HepG2 (cell line): ENCODE data around the gene SIK3. TPM values are rescaled to one million over a fixed set of nuclear protein-coding genes. Genes with fewer than 3 reads are reported as not detected.

ENCODE experiments used
- CCDC6 ChIP-seq: sonication (generic); formaldehyde crosslinking; IDR thresholded peaks from 2 replicates; pipeline ENCODE4 v1.8.1; 2022; ENCODE audit warnings: mild to moderate bottlenecking, missing genetic modification reagents, moderate library complexity
- DNMT1 ChIP-seq: sonication (generic); formaldehyde crosslinking; IDR thresholded peaks from 2 replicates; pipeline ENCODE4 v1.5.1; 2020; ENCODE audit warnings: mild to moderate bottlenecking, missing genetic modification reagents
- ISL2 ChIP-seq: sonication (generic); formaldehyde crosslinking; IDR thresholded peaks from 2 replicates; pipeline ENCODE4 v1.5.0; 2020; ENCODE audit warnings: missing genetic modification reagents
- KMT2A ChIP-seq: sonication (generic); formaldehyde crosslinking; IDR thresholded peaks from 2 replicates; pipeline ENCODE4 v1.4.0; 2020; ENCODE audit warnings: missing genetic modification reagents
- MEIS2 ChIP-seq: sonication (generic); formaldehyde crosslinking; IDR thresholded peaks from 2 replicates; pipeline ENCODE4 v1.9.0; 2021; ENCODE audit warnings: mild to moderate bottlenecking, missing genetic modification reagents
- MIXL1 ChIP-seq: IDR thresholded peaks from 2 replicates; pipeline ENCODE4 v1.6.1; 2016
- NCOR1 ChIP-seq: fragments of 200-600 bp; sonication (generic); IDR thresholded peaks from 2 replicates; pipeline ENCODE4 v1.7.0; 2017; ENCODE audit warnings: antibody characterized with exemption, low read length, borderline replicate concordance
- PAWR ChIP-seq: sonication (generic); formaldehyde crosslinking; IDR thresholded peaks from 2 replicates; pipeline ENCODE4 v1.4.0; 2020; ENCODE audit warnings: missing genetic modification reagents, mild to moderate bottlenecking, borderline replicate concordance
- RELA ChIP-seq: sonication (generic); formaldehyde crosslinking; IDR thresholded peaks from 2 replicates; pipeline ENCODE4 v1.4.0; 2020; ENCODE audit warnings: missing genetic modification reagents
- SNAPC2 ChIP-seq: sonication (generic); formaldehyde crosslinking; IDR thresholded peaks from 2 replicates; pipeline ENCODE4 v1.8.1; 2022; ENCODE audit warnings: mild to moderate bottlenecking, missing genetic modification reagents
- SP4 ChIP-seq: sonication (generic); formaldehyde crosslinking; IDR thresholded peaks from 2 replicates; pipeline ENCODE4 v1.8.1; 2023; ENCODE audit warnings: mild to moderate bottlenecking, missing genetic modification reagents
- SUZ12 ChIP-seq: fragments of 150-350 bp; IDR thresholded peaks from 2 replicates; pipeline ENCODE4 v1.6.1; 2014; ENCODE audit warnings: low read depth, low read length
- TBP ChIP-seq: sonication (generic); formaldehyde crosslinking; IDR thresholded peaks from 2 replicates; pipeline ENCODE4 v1.5.0; 2020; ENCODE audit warnings: missing genetic modification reagents
- ZFP36 ChIP-seq: fragments of 150-350 bp; IDR thresholded peaks from 2 replicates; pipeline ENCODE4 v1.6.1; 2018; ENCODE audit warnings: borderline replicate concordance, low read length, low read depth; ENCODE audit not compliant: partially characterized antibody
- ZNF256 ChIP-seq: sonication (generic); formaldehyde crosslinking; conservative IDR thresholded peaks from 2 replicates; pipeline ENCODE4 v1.4.0; 2020; ENCODE audit warnings: missing genetic modification reagents
- ZNF30 ChIP-seq: sonication (generic); formaldehyde crosslinking; IDR thresholded peaks from 2 replicates; pipeline ENCODE4 v1.5.0; 2020; ENCODE audit warnings: mild to moderate bottlenecking, missing genetic modification reagents
- ZNF44 ChIP-seq: sonication (generic); formaldehyde crosslinking; IDR thresholded peaks from 2 replicates; pipeline ENCODE4 v1.5.1; 2020; ENCODE audit warnings: mild to moderate bottlenecking, missing genetic modification reagents
- ZNF614 ChIP-seq: IDR thresholded peaks from 2 replicates; pipeline ENCODE4 v1.6.1; 2018; ENCODE audit warnings: missing biosample characterization, missing genetic modification reagents, inconsistent platforms, borderline replicate concordance
- ZNF644 ChIP-seq: IDR thresholded peaks from 2 replicates; pipeline ENCODE4 v1.6.1; 2016; ENCODE audit warnings: low read depth
- ZNF674 ChIP-seq: sonication (generic); formaldehyde crosslinking; IDR thresholded peaks from 2 replicates; pipeline ENCODE4 v1.5.0; 2020; ENCODE audit warnings: low read depth, mild to moderate bottlenecking, missing genetic modification reagents
- ZNF761 ChIP-seq: sonication (generic); formaldehyde crosslinking; conservative IDR thresholded peaks from 2 replicates; pipeline ENCODE4 v1.4.0; 2020; ENCODE audit warnings: mild to moderate bottlenecking, missing genetic modification reagents
- ZNF773 ChIP-seq: sonication (generic); formaldehyde crosslinking; IDR thresholded peaks from 2 replicates; pipeline ENCODE4 v1.4.0; 2020; ENCODE audit warnings: missing genetic modification reagents, borderline replicate concordance
- polyA plus RNA-seq, 8 experiments: library from polyadenylated mRNA; depleted of rRNA in 3 of 8; stranded (reverse) in 7 of 8; unstranded in 1 of 8; fragments of >200 nt; fragmentation: Illumina TruSeq in 4 of 8; extraction: Trizol in 4 of 8; gene quantifications; 2 replicates each; pipeline versions ENCODE4 v1.2.1 to v1.2.3, GENCODE V29; 2011 to 2016; ENCODE audit warnings: low read depth in 4 of 8, missing spikeins in 1 of 8, mixed read lengths in 1 of 8; ENCODE audit not compliant: insufficient read depth in 1 of 8
- total RNA-seq, 5 experiments: library from RNA; depleted of rRNA; stranded (reverse); fragments of >200 nt; fragmentation: Illumina TruSeq; extraction: Trizol; gene quantifications; 2 replicates each; pipeline ENCODE4 v1.2.3, GENCODE V29; 2016; ENCODE audit warnings: low read depth in 1 of 5
- TF ChIP-seq, protein P1 (sequence below): sonication (generic); formaldehyde crosslinking; IDR thresholded peaks from 2 replicates; pipeline ENCODE4 v1.8.0; 2022; ENCODE audit warnings: missing genetic modification reagents, mild to moderate bottlenecking, borderline replicate concordance
- TF ChIP-seq, protein P2 (sequence below): IDR thresholded peaks from 2 replicates; pipeline ENCODE4 v1.6.1; 2016
- TF ChIP-seq, protein P3 (sequence below): sonication (generic); formaldehyde crosslinking; IDR thresholded peaks from 2 replicates; pipeline ENCODE4 v1.8.1; 2023; ENCODE audit warnings: mild to moderate bottlenecking, inconsistent platforms, moderate library complexity, missing genetic modification reagents, borderline replicate concordance
- TF ChIP-seq, protein P4 (sequence below): sonication (generic); formaldehyde crosslinking; IDR thresholded peaks from 2 replicates; pipeline ENCODE4 v1.5.0; 2020; ENCODE audit warnings: missing genetic modification reagents

SIK3 gene
- total and polyA plus RNA-seq, 2 of the 13 experiments (the other 11 are each of a cell fraction or from before 2014, with no cell fraction given): 5.7 to 9.8 TPM

DNA sequence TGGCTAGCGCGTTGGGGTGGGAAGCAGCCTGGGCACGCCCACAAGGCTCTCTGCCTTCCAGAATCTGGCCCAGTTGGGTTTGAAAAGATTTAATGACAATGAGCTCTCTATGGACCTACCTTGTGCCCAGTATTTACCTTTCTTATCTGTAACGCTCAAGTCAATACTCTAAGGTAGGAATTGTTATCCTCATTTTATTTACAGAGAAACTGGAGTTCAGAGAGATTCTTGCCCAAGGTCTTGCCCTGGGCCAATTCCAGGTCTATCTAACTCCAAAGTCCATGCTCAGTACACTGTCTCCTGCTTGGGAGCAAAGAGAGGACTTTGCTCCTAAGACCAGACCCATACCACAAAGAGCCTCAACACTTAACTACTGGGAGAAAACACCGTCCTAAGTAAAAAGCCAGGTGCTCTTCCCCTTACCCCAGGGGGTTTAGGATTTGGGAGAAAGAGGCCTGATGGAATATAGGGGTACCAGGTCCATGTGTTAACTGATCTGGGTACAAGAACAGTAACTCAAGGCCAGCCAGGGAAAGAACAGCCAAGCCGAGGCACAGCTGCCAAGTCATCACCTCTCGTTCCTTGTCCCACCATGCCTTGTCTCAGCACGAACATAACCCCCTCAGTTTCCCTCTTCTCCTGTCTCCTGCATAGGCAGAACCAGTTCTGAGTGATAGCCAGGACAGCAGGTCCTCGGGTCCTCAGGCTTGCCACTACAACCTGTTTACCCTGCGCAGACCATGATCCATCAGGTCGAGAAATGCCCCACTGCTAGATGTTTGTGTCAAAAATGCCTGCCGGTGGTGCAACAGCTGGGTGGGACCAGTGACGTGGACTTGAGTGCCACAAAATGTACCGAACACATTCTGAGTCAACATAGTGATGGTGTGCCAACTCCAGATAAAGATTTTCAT is 289.7 kb downstream of the SIK3 start (continued):
- no peak for TF ChIP-seq TBP
- TF ChIP-seq ZFP36: no peak
- TF ChIP-seq ZNF44 (CRISPR knock-in tag): no peak
- TF ChIP-seq, protein P1, sequence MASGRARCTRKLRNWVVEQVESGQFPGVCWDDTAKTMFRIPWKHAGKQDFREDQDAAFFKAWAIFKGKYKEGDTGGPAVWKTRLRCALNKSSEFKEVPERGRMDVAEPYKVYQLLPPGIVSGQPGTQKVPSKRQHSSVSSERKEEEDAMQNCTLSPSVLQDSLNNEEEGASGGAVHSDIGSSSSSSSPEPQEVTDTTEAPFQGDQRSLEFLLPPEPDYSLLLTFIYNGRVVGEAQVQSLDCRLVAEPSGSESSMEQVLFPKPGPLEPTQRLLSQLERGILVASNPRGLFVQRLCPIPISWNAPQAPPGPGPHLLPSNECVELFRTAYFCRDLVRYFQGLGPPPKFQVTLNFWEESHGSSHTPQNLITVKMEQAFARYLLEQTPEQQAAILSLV: no peak
- TF ChIP-seq MIXL1 (CRISPR knock-in tag): peak; percentile 94
- TF ChIP-seq, protein P2, sequence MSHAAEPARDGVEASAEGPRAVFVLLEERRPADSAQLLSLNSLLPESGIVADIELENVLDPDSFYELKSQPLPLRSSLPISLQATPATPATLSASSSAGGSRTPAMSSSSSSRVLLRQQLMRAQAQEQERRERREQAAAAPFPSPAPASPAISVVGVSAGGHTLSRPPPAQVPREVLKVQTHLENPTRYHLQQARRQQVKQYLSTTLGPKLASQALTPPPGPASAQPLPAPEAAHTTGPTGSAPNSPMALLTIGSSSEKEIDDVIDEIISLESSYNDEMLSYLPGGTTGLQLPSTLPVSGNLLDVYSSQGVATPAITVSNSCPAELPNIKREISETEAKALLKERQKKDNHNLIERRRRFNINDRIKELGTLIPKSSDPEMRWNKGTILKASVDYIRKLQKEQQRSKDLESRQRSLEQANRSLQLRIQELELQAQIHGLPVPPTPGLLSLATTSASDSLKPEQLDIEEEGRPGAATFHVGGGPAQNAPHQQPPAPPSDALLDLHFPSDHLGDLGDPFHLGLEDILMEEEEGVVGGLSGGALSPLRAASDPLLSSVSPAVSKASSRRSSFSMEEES (CRISPR knock-in tag): peak; percentile 80
- 0 out of 2 replicates have a peak, but pooled peaks have one; percentile 39 for TF ChIP-seq ZNF644 (CRISPR knock-in tag)
- TF ChIP-seq, protein P3, sequence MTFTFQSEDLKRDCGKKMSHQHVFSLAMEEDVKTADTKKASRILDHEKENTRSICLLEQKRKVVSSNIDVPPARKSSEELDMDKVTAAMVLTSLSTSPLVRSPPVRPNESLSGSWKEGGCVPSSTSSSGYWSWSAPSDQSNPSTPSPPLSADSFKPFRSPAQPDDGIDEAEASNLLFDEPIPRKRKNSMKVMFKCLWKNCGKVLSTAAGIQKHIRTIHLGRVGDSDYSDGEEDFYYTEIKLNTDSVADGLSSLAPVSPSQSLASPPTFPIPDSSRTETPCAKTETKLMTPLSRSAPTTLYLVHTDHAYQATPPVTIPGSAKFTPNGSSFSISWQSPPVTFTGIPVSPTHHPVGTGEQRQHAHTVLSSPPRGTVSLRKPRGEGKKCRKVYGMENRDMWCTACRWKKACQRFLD (CRISPR knock-in tag): no peak
- no peak for TF ChIP-seq DNMT1
- no peak for TF ChIP-seq PAWR
- no peak for TF ChIP-seq SUZ12
- peak; percentile 71; the same call in 1 of the 2 replicates for TF ChIP-seq MEIS2 (CRISPR knock-in tag)
- TF ChIP-seq RELA (CRISPR knock-in tag): no peak; the same call in 1 of the 2 replicates
- TF ChIP-seq, protein P4, sequence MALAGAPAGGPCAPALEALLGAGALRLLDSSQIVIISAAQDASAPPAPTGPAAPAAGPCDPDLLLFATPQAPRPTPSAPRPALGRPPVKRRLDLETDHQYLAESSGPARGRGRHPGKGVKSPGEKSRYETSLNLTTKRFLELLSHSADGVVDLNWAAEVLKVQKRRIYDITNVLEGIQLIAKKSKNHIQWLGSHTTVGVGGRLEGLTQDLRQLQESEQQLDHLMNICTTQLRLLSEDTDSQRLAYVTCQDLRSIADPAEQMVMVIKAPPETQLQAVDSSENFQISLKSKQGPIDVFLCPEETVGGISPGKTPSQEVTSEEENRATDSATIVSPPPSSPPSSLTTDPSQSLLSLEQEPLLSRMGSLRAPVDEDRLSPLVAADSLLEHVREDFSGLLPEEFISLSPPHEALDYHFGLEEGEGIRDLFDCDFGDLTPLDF (CRISPR knock-in tag): peak; percentile 55; the same call in 1 of the 2 replicates
- no peak for TF ChIP-seq ZNF256
- TF ChIP-seq KMT2A: no peak
- peak; percentile 35 for TF ChIP-seq ZNF614 (CRISPR knock-in tag)
- 0 out of 2 replicates have a peak, but pooled peaks have one; percentile 56 for TF ChIP-seq ZNF761 (CRISPR knock-in tag)
- TF ChIP-seq SP4 (CRISPR knock-in tag): no peak; the same call in 1 of the 2 replicates
- TF ChIP-seq ISL2: peak; percentile 98
- TF ChIP-seq ZNF674 (CRISPR knock-in tag): no peak
- peak; percentile 32 for TF ChIP-seq CCDC6
- no peak for TF ChIP-seq ZNF30 (CRISPR knock-in tag)
- peak; percentile 99 for TF ChIP-seq NCOR1
- TF ChIP-seq ZNF773 (CRISPR knock-in tag): no peak
- TF ChIP-seq SNAPC2: peak; percentile 68; the same call in 1 of the 2 replicates
